GM12801 (cell line): ENCODE measurements around the gene NEURL4.

Experiments used
- CTCF ChIP-seq: IDR thresholded peaks from one replicate; pipeline ENCODE4 v1.5.1; 2011; ENCODE audit warnings: control low read depth; ENCODE audit not compliant: insufficient read length; ENCODE audit errors: extremely low read depth

NEURL4 gene

GRCh38 chr17:7357381-7357780, 28.2 kb upstream of the NEURL4 start:
- TF ChIP-seq CTCF, result no peak

- TF ChIP-seq CTCF, result no peak
Observed at GRCh38 chr17:7356756-7357155, 27.6 kb upstream of the NEURL4 start.

- no peak for TF ChIP-seq CTCF
Observed at GRCh38 chr17:7356072-7356549, 27.0 kb upstream of the NEURL4 start.

- no peak for TF ChIP-seq CTCF
Observed at GRCh38 chr17:7355573-7355972, 26.4 kb upstream of the NEURL4 start.

- TF ChIP-seq CTCF, result no peak
Observed at GRCh38 chr17:7355053-7355452, 25.9 kb upstream of the NEURL4 start, which contains the start of gene TMEM95. Gene TMEM95, plus strand, starts transcription at chr17:7355156. Its CDS starts 49 bp downstream, at chr17:7355205.

- TF ChIP-seq CTCF, result no peak
Observed at GRCh38 chr17:7354262-7354843, 25.2 kb upstream of the NEURL4 start.

GRCh38 chr17:7352910-7353635, 23.9 kb upstream of the NEURL4 start:
- no peak for TF ChIP-seq CTCF
